OCI-LY7 (cell line): ENCODE results near the gene PPP4R1.

Experiments
- CTCF ChIP-seq: fragments of 200-600 bp; sonication (generic); conservative IDR thresholded peaks from 2 replicates; pipeline ENCODE4 v1.5.1; 2014; ENCODE audit warnings: mild to moderate bottlenecking, antibody characterized with exemption, low read length, moderate library complexity, mixed read lengths
- EZH2phosphoT487 ChIP-seq: fragments of 200-600 bp; sonication (generic); IDR thresholded peaks from 2 replicates; pipeline ENCODE4 v1.6.1; 2018; ENCODE audit warnings: low read depth, borderline replicate concordance, mild to moderate bottlenecking, mixed run types, antibody characterized with exemption, low read length, moderate library complexity, mixed read lengths

GRCh38 chr18:9561759-9562158 is 52.6 kb downstream of the PPP4R1 start:
- no peak for TF ChIP-seq CTCF
- no peak for TF ChIP-seq EZH2phosphoT487
